ENCODE results near the gene LRRN2. TPM values are rescaled to one million over a fixed set of nuclear protein-coding genes. Genes with fewer than 3 reads are reported as not detected.

Gene LRRN2
- total and polyA plus RNA-seq, 2 of the 8 experiments (the other 6 are each of a cell fraction or from before 2014, with no cell fraction given): 1.8 to 2.3 TPM

GRCh38 chr1:204705493-204705811, 19.9 kb upstream of the LRRN2 start:
- no peak overlapping the region for H2BK20ac ChIP-seq (ENCODE audit: low read length)
- no peak overlapping the region for H3K4me3 ChIP-seq (ENCODE audit: extremely low read depth in 1 of 4, insufficient read depth in 2 of 4, low read depth in 3 of 4, low read length in 4 of 4)
- H3K4me1 ChIP-seq (replicated peaks in 1 of 4; ENCODE audit: control insufficient read depth in 3 of 4, insufficient read depth in 4 of 4, low read length in 3 of 4): peaks cover 19 to 29% (median 24%) of the 10 kb centered on the region in 4 experiments
- no peak overlapping the region for H2AFZ ChIP-seq (ENCODE audit: low read length)
- H3K4ac ChIP-seq (replicated peaks; ENCODE audit: insufficient read length, low read depth, low read length): no peak overlapping the region
- peaks cover 5 to 13% of the 10 kb centered on the region in 2 experiments for H4K20me1 ChIP-seq (replicated peaks in 1 of 2; ENCODE audit: control insufficient read depth in 1 of 2, insufficient read depth in 2 of 2, low read length in 2 of 2)
- H3K79me1 ChIP-seq (ENCODE audit: low read depth, low read length): no peaks in the 10 kb centered on the region
- H2AK5ac ChIP-seq (ENCODE audit: low read depth, low read length): no peak overlapping the region
- H3K79me2 ChIP-seq (ENCODE audit: control insufficient read depth in 1 of 2, insufficient read depth in 2 of 2, low read length in 2 of 2): no peaks in the 10 kb centered on the region
- H3K27me3 ChIP-seq (replicated peaks in 1 of 4; ENCODE audit: control insufficient read depth in 3 of 4, extremely low read depth in 1 of 4, insufficient read depth in 3 of 4, low read length in 3 of 4): peaks cover 17 to 44% (median 37%) of the 10 kb centered on the region in 4 experiments
- no peak overlapping the region for H4K91ac ChIP-seq (replicated peaks; ENCODE audit: insufficient read length, low read length)
- no peak for FAIRE-seq
- H3K9ac ChIP-seq (replicated peaks in 1 of 4; ENCODE audit: extremely low read depth in 1 of 4, low read depth in 3 of 4, low read length in 3 of 4): no peak overlapping the region
- no peak overlapping the region for H4K5ac ChIP-seq (ENCODE audit: insufficient read length, low read depth, low read length)
- POLR2A ChIA-PET (ENCODE audit: partially characterized antibody): interaction anchor here (1.4 kb wide), 1 partner anchor 12 kb away, joined by 3 read pairs; no protein-coding TSS in a partner anchor
- WGBS, 2 experiments (ENCODE audit: extremely low coverage in 1 of 2, insufficient coverage in 1 of 2, insufficient read length in 1 of 2, insufficient replicate concordance in 2 of 2, low coverage in 1 of 2, low lambda C conversion rate in 2 of 2, missing lambda C conversion rate in 1 of 2): 91% methylated on average over 5 of the region's 5 CpGs; no CpG with 5 or more reads in 1 of the 2 experiments
- H2BK12ac ChIP-seq (ENCODE audit: low read depth, low read length): no peak overlapping the region
- no peak overlapping the region for H3K18ac ChIP-seq (ENCODE audit: extremely low read depth, low read length)
- no peak overlapping the region for H3K56ac ChIP-seq (replicated peaks; ENCODE audit: insufficient read length, low read depth, low read length)
- no peak overlapping the region for H2BK5ac ChIP-seq (ENCODE audit: low read depth, low read length)
- H3K27ac ChIP-seq (ENCODE audit: low read depth, low read length): no peak overlapping the region
- CTCF ChIA-PET (ENCODE audit: partially characterized antibody): interaction anchor here (1.1 to 7.4 kb wide), 6 partner anchors 10 to 102 kb away, joined by 4 to 53 read pairs (median 15); no protein-coding TSS in a partner anchor
- H2BK120ac ChIP-seq (replicated peaks; ENCODE audit: low read depth, low read length): no peak overlapping the region
- no peak overlapping the region for H3K4me2 ChIP-seq (ENCODE audit: insufficient read depth in 1 of 2, low read depth in 2 of 2, low read length in 2 of 2)
- no peaks in the 10 kb centered on the region for H3K36me3 ChIP-seq (ENCODE audit: control insufficient read depth in 2 of 4, insufficient read depth in 4 of 4, low read length in 3 of 4)
- H3K23ac ChIP-seq (ENCODE audit: insufficient read length): no peak overlapping the region
- no peaks in the 10 kb centered on the region for H3K23me2 ChIP-seq (ENCODE audit: low read depth, low read length)
- H4K8ac ChIP-seq (ENCODE audit: extremely low read depth, insufficient read depth, low read length): no peak overlapping the region
- no peak overlapping the region for H3K14ac ChIP-seq (ENCODE audit: insufficient read length)
- H2BK15ac ChIP-seq (ENCODE audit: low read length): no peak overlapping the region
- H3K9me3 ChIP-seq (ENCODE audit: insufficient read depth in 2 of 2, low read depth in 1 of 2, low read length in 1 of 2): no peaks in the 10 kb centered on the region
- DNase-seq (ENCODE audit: low read depth in 1 of 2, low spot score in 2 of 2): no peak
- TF ChIP-seq SP1 (IDR thresholded peaks at IDR 0.05; ENCODE audit: low read depth, low read length) (no peak), TAF7 (optimal IDR thresholded peaks at IDR 0.05; ENCODE audit: borderline replicate concordance, low read depth, low read length) (no peak), RFX5 (IDR thresholded peaks at IDR 0.05; ENCODE audit: borderline replicate concordance, low read depth, low read length) (no peak), ZNF274 (IDR thresholded peaks at IDR 0.05; ENCODE audit: borderline replicate concordance, extremely low read depth, low read length) (no peak), EGR1 (IDR thresholded peaks at IDR 0.05; ENCODE audit: borderline replicate concordance, low read depth, low read length) (no peak), FOSL1 (IDR thresholded peaks at IDR 0.05; ENCODE audit: insufficient read depth, low read depth, low read length) (no peak), ATF3 (IDR thresholded peaks at IDR 0.05; ENCODE audit: insufficient read depth, low read depth, low read length) (no peak), YY1 (IDR thresholded peaks at IDR 0.05; ENCODE audit: low read depth, low read length) (no peak)
- TF ChIP-seq, protein P1, sequence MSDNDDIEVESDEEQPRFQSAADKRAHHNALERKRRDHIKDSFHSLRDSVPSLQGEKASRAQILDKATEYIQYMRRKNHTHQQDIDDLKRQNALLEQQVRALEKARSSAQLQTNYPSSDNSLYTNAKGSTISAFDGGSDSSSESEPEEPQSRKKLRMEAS (IDR thresholded peaks at IDR 0.05): no peak
